Heart left ventricle (tissue), 13 donors: ENCODE data around the gene PRKCA.

Experiments used
- POLR2A ChIP-seq, 2 donors: fragments of 450-650 bp; IDR thresholded peaks; one replicate each; pipeline ENCODE4 v1.6.1; 2017; ENCODE audit warnings: antibody characterized with exemption in 2 of 2, mild to moderate bottlenecking in 2 of 2, moderate library complexity in 2 of 2
- TF ChIP-seq, protein P1 (sequence below), 12 donors: fragments of 200-600 bp; sonication (generic) in 4 of 12; IDR thresholded peaks; one replicate each; pipeline versions ENCODE4 v1.5.0 to v1.8.0; 2018 to 2022; ENCODE audit warnings: antibody characterized with exemption in 12 of 12, mild to moderate bottlenecking in 5 of 12
- donor health status: ischemic (EF 13 %, LVEDD 7.1; RV severe dilation, severe dysfunction).
- donor health status: DM: no; HTN: yes; CAD: no.
- donor health status: DM: no; HTN: no; CAD: no.
- donor health status: ischemic (EF 25% LVEDD 6.9; RV normal size, moderate dysfunction).
- donor health status: ischemic (EF 25% LVEDD 5.7; RV mildly dilated, moderate dysfunction).
- donor health status: ischemic (EF 35%, LVEDD 5.7; RV mildly dilated, moderate dysfunction).
- donor health status: nonischemic (EF 11% LVEDD 7.7; RV severe dilation, severe dysfunction).
- donor health status: DM: yes; HTN: yes; CAD: no.
- donor health status: PGD.
- donor health status: ischemic (EF 29% LVEDD 5.4; RV normal size, mild dysfunction).
- donor health status: nonischemic (EF 23%, LVEDD 6.1; RV moderate dilation, normal function).

DNA sequence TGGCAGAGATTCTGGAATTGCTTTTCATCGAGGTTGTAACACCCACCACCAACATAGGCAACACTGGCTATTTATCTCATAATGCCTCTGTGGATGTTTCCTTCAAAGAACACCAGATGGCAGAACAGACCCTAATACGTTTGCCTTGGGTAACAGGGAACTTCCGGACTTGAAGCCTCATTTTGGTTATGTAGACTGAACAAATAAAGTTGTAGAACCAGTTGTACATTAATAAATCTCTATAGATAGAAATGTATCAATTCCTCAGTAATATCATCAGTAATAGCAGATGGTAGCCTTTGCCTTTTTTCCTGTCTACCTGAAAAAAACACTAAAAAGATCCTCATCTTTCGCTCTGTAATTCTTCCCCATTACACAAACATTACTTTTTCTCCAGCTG is 47.3 kb upstream of the PRKCA start:
- TF ChIP-seq POLR2A (IDR thresholded peaks at IDR 0.05): no peak
- TF ChIP-seq, protein P1, sequence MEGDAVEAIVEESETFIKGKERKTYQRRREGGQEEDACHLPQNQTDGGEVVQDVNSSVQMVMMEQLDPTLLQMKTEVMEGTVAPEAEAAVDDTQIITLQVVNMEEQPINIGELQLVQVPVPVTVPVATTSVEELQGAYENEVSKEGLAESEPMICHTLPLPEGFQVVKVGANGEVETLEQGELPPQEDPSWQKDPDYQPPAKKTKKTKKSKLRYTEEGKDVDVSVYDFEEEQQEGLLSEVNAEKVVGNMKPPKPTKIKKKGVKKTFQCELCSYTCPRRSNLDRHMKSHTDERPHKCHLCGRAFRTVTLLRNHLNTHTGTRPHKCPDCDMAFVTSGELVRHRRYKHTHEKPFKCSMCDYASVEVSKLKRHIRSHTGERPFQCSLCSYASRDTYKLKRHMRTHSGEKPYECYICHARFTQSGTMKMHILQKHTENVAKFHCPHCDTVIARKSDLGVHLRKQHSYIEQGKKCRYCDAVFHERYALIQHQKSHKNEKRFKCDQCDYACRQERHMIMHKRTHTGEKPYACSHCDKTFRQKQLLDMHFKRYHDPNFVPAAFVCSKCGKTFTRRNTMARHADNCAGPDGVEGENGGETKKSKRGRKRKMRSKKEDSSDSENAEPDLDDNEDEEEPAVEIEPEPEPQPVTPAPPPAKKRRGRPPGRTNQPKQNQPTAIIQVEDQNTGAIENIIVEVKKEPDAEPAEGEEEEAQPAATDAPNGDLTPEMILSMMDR (IDR thresholded peaks at IDR 0.05): peak; percentile 39 to 83 (median 70)
